ENCODE measurements around the gene RIN1. TPM values are rescaled to one million over a fixed set of nuclear protein-coding genes. Genes with fewer than 3 reads are reported as not detected.

The RIN1 gene
- total RNA-seq, 1 donor from 2014 or later, result 4.3 TPM

DNA sequence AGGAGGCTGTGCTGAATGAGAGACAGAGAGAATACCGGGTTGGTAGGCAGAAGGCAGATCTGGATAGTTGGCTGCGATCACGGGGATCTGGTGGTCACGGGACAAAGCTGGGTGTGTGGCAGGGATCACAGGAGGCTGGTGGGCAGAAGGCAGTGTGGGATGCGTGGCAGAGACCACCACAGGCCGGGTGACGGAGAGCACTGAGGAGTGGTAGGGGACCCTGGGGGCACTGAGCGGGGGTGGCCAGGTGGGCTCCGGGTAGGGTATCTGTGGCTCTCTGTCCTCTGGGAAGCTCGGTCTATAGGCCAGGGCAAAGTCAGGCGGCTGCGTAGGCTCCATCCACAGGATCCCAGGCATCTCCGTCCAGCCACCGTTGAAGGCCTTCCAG, 20.7 kb downstream of the RIN1 start:
- Mint-ChIP-seq H3K9me3 (peaks cover 6% of the 10 kb centered on the region), H3K36me3 (ENCODE audit: low read depth) (no peaks in the 10 kb centered on the region), H3K27me3 (ENCODE audit: low read depth) (no peaks in the 10 kb centered on the region), H3K27ac (ENCODE audit: unreplicated experiment) (no peak overlapping the region), H3K4me1 (peaks cover 42% of the 10 kb centered on the region), H3K4me3 (peak overlapping the region; percentile 62)
- DNase-seq (ENCODE audit: low read depth, low spot score), result no peak
- TF ChIP-seq, protein P1, sequence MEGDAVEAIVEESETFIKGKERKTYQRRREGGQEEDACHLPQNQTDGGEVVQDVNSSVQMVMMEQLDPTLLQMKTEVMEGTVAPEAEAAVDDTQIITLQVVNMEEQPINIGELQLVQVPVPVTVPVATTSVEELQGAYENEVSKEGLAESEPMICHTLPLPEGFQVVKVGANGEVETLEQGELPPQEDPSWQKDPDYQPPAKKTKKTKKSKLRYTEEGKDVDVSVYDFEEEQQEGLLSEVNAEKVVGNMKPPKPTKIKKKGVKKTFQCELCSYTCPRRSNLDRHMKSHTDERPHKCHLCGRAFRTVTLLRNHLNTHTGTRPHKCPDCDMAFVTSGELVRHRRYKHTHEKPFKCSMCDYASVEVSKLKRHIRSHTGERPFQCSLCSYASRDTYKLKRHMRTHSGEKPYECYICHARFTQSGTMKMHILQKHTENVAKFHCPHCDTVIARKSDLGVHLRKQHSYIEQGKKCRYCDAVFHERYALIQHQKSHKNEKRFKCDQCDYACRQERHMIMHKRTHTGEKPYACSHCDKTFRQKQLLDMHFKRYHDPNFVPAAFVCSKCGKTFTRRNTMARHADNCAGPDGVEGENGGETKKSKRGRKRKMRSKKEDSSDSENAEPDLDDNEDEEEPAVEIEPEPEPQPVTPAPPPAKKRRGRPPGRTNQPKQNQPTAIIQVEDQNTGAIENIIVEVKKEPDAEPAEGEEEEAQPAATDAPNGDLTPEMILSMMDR (conservative IDR thresholded peaks at IDR 0.05), result no peak

DNA sequence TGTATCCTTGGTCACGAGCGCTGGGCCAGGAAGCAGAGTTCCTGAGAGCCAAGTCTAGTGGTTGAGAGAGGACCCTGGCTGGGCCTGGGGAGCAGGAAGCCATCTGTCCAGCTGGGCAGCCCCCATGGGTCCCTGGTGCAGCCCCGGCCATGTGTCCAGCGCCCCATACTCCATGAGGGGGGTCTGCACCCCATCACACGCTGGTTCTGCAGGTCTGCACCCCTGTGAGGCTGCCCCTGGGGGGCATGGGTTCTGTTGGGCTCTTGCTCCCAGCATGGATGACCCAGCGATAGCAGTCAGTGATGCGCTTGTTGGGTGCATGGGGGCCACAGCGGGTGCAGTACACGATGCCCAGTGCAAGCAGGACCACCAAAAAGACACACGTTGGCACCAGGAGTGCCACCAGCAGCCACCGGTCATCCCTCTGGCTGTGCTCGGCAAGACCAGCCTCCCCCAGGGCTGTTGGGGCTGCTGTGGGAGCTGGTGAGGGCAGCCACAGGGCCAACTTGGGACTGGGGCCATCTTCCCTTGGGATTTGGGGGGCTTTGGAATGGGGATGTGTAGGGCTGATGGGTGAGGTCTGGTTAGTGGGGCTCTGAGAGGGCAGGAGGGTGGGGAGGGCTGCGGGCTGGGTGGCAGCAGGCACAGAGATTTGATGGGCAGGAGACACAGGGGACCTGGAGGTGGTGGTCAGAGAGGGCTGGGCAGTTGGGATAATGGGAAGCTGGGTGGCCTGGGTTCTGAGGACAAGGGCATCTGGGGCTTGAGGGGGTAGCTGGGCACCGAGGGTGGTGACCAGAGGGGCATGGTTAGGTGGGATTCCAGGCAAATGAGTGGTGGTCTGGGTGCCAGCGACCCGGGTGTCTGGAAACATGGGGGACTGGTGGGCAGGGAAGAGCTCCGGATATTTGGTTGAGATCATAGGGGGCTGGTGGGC, 21.4 kb downstream of the RIN1 start:
- no peaks in the 10 kb centered on the region for H3K36me3 Mint-ChIP-seq (ENCODE audit: low read depth)
- DNase-seq (ENCODE audit: low read depth, low spot score), result no peak
- peak overlapping the region; percentile 62 for H3K4me3 Mint-ChIP-seq
- no peaks in the 10 kb centered on the region for H3K27me3 Mint-ChIP-seq (ENCODE audit: low read depth)
- peaks cover 42% of the 10 kb centered on the region for H3K4me1 Mint-ChIP-seq
- TF ChIP-seq, protein P1 (conservative IDR thresholded peaks at IDR 0.05), result no peak
- H3K27ac Mint-ChIP-seq (ENCODE audit: unreplicated experiment), result no peak overlapping the region
- H3K9me3 Mint-ChIP-seq, result peaks cover under 1% of the 10 kb centered on the region

DNA sequence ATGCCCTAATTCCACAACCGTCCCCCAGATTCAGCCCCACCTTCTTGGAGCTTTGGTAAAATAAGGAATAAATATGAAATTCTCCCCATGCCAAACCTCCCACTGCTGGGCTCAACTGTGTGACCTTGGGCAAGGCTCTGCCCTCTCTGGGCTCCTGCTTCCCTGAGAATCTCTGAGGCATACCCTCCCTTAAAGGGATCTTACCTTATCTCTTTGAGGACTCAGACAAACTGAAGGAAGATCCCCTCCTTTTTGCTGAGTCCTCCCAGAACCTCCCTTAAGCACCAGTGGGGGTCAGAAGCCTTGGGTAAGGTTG, 22.1 kb downstream of the RIN1 start:
- DNase-seq (ENCODE audit: low read depth, low spot score), result no peak
- Mint-ChIP-seq H3K36me3 (ENCODE audit: low read depth) (no peaks in the 10 kb centered on the region), H3K27me3 (ENCODE audit: low read depth) (peaks cover 1% of the 10 kb centered on the region), H3K4me3 (peak overlapping the region; percentile 74), H3K9me3 (no peaks in the 10 kb centered on the region), H3K27ac (ENCODE audit: unreplicated experiment) (peak overlapping the region; percentile 6), H3K4me1 (peaks cover 41% of the 10 kb centered on the region)
- TF ChIP-seq, protein P1 (conservative IDR thresholded peaks at IDR 0.05), result no peak

DNA sequence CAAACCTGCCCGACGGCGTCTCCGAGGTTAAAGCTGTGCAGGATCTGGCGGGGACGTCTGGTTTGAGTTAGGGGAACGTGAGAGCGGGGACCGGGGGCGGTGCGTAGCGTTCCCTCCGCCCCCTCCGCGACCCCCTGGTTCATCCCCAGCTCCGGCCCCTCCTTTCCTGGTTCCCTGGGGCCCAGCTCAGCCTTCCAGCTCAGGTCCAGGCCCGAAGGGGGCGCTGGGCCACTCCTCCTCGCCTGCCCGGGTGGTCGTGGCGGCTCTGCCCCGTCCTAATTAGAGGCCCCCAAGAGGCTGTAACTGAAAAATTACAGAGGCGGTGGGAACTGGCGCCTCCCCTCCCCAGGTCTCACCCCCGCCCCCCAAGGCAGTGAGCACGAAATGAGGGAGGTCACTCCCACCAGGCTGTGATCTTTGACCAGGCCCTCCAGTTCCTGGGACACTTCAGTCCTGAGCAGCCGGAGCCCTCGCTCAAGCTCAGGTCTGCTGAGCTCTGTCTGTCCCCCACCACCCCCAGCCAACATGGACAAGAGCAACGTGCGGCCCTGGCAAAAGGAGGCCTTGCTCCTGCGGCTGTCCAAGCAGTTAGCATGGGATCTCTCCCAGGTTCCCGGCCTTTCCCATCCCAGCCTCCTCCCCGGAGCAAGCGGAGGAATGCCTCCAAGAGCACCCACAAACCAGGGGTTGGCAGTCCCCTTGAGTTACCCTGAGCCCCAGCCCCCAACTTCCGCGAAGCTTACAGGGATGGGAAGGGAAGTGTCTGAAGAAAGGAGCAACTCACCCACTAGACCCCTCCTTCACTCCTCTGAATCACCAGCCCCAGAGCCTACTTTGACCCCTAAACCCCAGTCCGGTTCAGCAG, 22.7 kb downstream of the RIN1 start:
- no peaks in the 10 kb centered on the region for H3K9me3 Mint-ChIP-seq
- DNase-seq (ENCODE audit: low read depth, low spot score), result no peak
- H3K36me3 Mint-ChIP-seq (ENCODE audit: low read depth), result no peaks in the 10 kb centered on the region
- TF ChIP-seq, protein P1 (conservative IDR thresholded peaks at IDR 0.05), result peak; percentile 14
- H3K4me3 Mint-ChIP-seq, result peak overlapping the region; percentile 93
- peaks cover 2% of the 10 kb centered on the region for H3K27me3 Mint-ChIP-seq (ENCODE audit: low read depth)
- H3K4me1 Mint-ChIP-seq, result peaks cover 36% of the 10 kb centered on the region
- peak overlapping the region; percentile 89 for H3K27ac Mint-ChIP-seq (ENCODE audit: unreplicated experiment)

DNA sequence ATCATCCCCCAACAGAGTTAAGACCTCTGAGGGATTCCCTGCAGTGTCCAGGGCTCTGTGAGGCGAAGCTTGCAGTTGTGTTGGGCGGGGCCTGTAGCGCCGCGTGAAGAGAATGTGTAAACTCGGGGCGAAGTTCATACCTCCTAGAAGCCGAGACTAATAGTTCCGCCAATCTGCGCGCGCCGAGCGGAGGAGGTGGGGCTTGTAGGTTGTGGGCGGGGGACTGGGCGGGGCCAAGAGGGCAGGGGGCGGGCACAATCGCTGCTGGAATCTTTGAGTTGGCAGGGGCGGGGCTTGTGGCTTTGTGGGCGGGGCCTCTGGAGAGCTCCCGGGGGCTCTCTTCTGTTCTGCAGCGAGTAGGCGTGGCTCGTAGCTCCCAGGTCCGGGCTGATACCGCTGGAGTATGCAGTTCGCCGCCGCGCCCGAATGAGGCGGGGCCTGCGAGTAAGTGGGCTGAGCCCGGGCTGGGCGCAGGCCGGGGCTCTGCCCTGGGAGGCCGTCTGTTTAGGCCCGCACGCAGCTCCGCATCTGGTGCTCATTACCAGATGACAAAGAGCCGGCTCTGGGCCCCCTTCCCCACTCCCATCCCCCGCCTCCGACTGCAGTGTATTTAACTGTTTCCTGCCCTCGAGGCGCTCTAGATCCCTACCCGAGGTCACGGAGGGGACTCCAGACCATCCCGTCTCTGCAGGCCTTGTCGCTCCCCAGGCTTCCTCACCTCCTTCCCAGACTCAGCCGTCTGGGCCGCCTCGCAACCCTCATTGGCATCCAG, 23.5 kb downstream of the RIN1 start:
- DNase-seq (ENCODE audit: low read depth, low spot score), result peak; percentile 100
- peaks cover 29% of the 10 kb centered on the region for H3K4me1 Mint-ChIP-seq
- no peaks in the 10 kb centered on the region for H3K36me3 Mint-ChIP-seq (ENCODE audit: low read depth)
- peak overlapping the region; percentile 93 for H3K4me3 Mint-ChIP-seq
- TF ChIP-seq, protein P1 (conservative IDR thresholded peaks at IDR 0.05), result peak; percentile 15
- no peaks in the 10 kb centered on the region for H3K9me3 Mint-ChIP-seq
- H3K27me3 Mint-ChIP-seq (ENCODE audit: low read depth), result peaks cover 2% of the 10 kb centered on the region
- H3K27ac Mint-ChIP-seq (ENCODE audit: unreplicated experiment), result peak overlapping the region; percentile 93
